ENCODE data around the gene CYP4A11. TPM values are rescaled to one million over a fixed set of nuclear protein-coding genes. Genes with fewer than 3 reads are reported as not detected.
"Not testable (repeated sequence)": the region's sequence is repeated elsewhere in the genome, so short reads cannot be mapped to it uniquely, and the experiment has no call there.

CYP4A11 gene
- total and polyA plus RNA-seq, 4 donors = 190 to 582 (median 383) TPM

- DNase-seq (ENCODE audit: low spot score) = no peak
- no peaks in the 10 kb centered on the region for H3K9me3 ChIP-seq (ENCODE audit: control insufficient read depth in 4 of 4, low read length in 3 of 4)
- TF ChIP-seq SP1 (IDR thresholded peaks at IDR 0.05) = peak; percentile 30
- peak in 1 of 2 donors; percentile 16 for TF ChIP-seq HNF4A (conservative IDR thresholded peaks at IDR 0.05)
- TF ChIP-seq YY1 (IDR thresholded peaks at IDR 0.05) = peak; percentile 30
- TF ChIP-seq MAX (IDR thresholded peaks at IDR 0.05) = no peak
- TF ChIP-seq FOXA1 (IDR thresholded peaks at IDR 0.05) = peak; percentile 40
- TF ChIP-seq RAD21 (IDR thresholded peaks at IDR 0.05) = peak in 1 of 2 donors; percentile 7
- no peak for TF ChIP-seq JUND (IDR thresholded peaks at IDR 0.05)
- no peak for TF ChIP-seq EGR1 (IDR thresholded peaks at IDR 0.05; ENCODE audit: low read depth in 2 of 2)
- TF ChIP-seq, protein P1, sequence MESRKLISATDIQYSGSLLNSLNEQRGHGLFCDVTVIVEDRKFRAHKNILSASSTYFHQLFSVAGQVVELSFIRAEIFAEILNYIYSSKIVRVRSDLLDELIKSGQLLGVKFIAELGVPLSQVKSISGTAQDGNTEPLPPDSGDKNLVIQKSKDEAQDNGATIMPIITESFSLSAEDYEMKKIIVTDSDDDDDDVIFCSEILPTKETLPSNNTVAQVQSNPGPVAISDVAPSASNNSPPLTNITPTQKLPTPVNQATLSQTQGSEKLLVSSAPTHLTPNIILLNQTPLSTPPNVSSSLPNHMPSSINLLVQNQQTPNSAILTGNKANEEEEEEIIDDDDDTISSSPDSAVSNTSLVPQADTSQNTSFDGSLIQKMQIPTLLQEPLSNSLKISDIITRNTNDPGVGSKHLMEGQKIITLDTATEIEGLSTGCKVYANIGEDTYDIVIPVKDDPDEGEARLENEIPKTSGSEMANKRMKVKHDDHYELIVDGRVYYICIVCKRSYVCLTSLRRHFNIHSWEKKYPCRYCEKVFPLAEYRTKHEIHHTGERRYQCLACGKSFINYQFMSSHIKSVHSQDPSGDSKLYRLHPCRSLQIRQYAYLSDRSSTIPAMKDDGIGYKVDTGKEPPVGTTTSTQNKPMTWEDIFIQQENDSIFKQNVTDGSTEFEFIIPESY (IDR thresholded peaks at IDR 0.05) = no peak
- TF ChIP-seq FOXA2 (IDR thresholded peaks at IDR 0.05) = peak; percentile 60
- no peak for TF ChIP-seq RXRA (IDR thresholded peaks at IDR 0.05)
- TF ChIP-seq TAF1 (conservative IDR thresholded peaks at IDR 0.05) = no peak
- WGBS = 45% methylated on average over 4 of the region's 4 CpGs
- H3K27ac ChIP-seq (ENCODE audit: low read depth in 1 of 2, low read length in 2 of 2) = no peak overlapping the region
- H3K36me3 ChIP-seq (ENCODE audit: control insufficient read depth in 4 of 4, insufficient read depth in 3 of 4, low read depth in 1 of 4, low read length in 3 of 4) = no peaks in the 10 kb centered on the region
- H3K4me3 ChIP-seq (ENCODE audit: low read depth in 1 of 3, low read length in 3 of 3) = no peak overlapping the region
- peaks cover 0 to 8% (median 5%) of the 10 kb centered on the region in 4 donors for H3K4me1 ChIP-seq (ENCODE audit: control insufficient read depth in 4 of 4, insufficient read depth in 4 of 4, low read length in 3 of 4)
- H3K9ac ChIP-seq (ENCODE audit: low read depth in 1 of 2, low read length in 2 of 2) = no peak overlapping the region
- H3K27me3 ChIP-seq (ENCODE audit: control insufficient read depth in 4 of 4, insufficient read depth in 4 of 4, low read length in 3 of 4) = no peaks in the 10 kb centered on the region
These were observed 37.8 kb downstream of the CYP4A11 start for GRCh38 chr1:46903481-46903880.

DNA sequence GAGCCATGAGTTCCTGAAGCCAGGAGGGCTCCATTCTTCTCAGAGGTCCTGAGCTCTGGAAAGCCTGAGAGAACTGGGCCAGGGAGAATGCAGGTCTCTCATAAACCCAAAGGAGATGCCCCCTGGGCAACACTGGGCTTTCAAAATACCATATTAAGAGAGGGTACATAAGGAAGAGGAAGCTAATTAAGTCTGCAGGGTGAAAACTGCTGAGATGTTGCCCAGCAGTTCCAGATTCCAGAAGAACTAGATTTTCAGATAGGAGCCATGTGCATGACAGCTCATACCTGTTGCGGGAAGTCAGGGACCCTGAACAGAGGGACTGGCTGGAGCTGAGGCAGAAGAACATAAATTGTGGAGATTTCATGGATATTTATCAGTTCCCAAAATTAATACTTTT, 40.9 kb downstream of the CYP4A11 start:
- WGBS = 100% methylated on average over 1 of the region's 1 CpG
- no peak for DNase-seq (ENCODE audit: low spot score)
- Histone ChIP-seq H3K4me1 (ENCODE audit: control insufficient read depth in 4 of 4, insufficient read depth in 4 of 4, low read length in 3 of 4) (peaks cover 0 to 5% (median 1%) of the 10 kb centered on the region in 4 donors), H3K27me3 (ENCODE audit: control insufficient read depth in 4 of 4, insufficient read depth in 4 of 4, low read length in 3 of 4) (no peaks in the 10 kb centered on the region), H3K4me3 (ENCODE audit: low read depth in 1 of 3, low read length in 3 of 3) (no peak overlapping the region), H3K9me3 (ENCODE audit: control insufficient read depth in 4 of 4, low read length in 3 of 4) (no peaks in the 10 kb centered on the region), H3K27ac (ENCODE audit: low read depth in 1 of 2, low read length in 2 of 2) (no peak overlapping the region), H3K9ac (ENCODE audit: low read depth in 1 of 2, low read length in 2 of 2) (no peak overlapping the region), H3K36me3 (ENCODE audit: control insufficient read depth in 4 of 4, insufficient read depth in 3 of 4, low read depth in 1 of 4, low read length in 3 of 4) (no peaks in the 10 kb centered on the region)
- TF ChIP-seq JUND (IDR thresholded peaks at IDR 0.05) (no peak), FOXA1 (IDR thresholded peaks at IDR 0.05) (no peak), FOXA2 (IDR thresholded peaks at IDR 0.05) (no peak)

- H3K9ac ChIP-seq (ENCODE audit: low read depth in 1 of 2, low read length in 2 of 2); H3K4me3 ChIP-seq (ENCODE audit: low read depth in 1 of 3, low read length in 3 of 3); H3K27ac ChIP-seq (ENCODE audit: low read depth in 1 of 2, low read length in 2 of 2); H3K4me1 ChIP-seq (ENCODE audit: control insufficient read depth in 4 of 4, insufficient read depth in 4 of 4, low read length in 3 of 4); H3K36me3 ChIP-seq (ENCODE audit: control insufficient read depth in 4 of 4, insufficient read depth in 3 of 4, low read depth in 1 of 4, low read length in 3 of 4); H3K9me3 ChIP-seq (ENCODE audit: control insufficient read depth in 4 of 4, low read length in 3 of 4); H3K27me3 ChIP-seq (ENCODE audit: control insufficient read depth in 4 of 4, insufficient read depth in 4 of 4, low read length in 3 of 4); DNase-seq (ENCODE audit: low spot score): not testable (repeated sequence)
- WGBS = 86% methylated on average over 3 of the region's 3 CpGs
These were observed 59.6 kb downstream of the CYP4A11 start for GRCh38 chr1:46881656-46882055.

Small RNAs within 50 kb of the gene (small RNA-seq; reads per million reads assigned to genes)
- gene CYP4A26P = not detected

Other genes starting within 250 kb of the CYP4A11 start
- 10 to 100 TPM; 24.7 to 34.6 TPM for gene EFCAB14, start 222.4 kb downstream of the CYP4A11 start, total RNA-seq
- 10 to 100 TPM; 14.8 to 22.7 TPM for gene EFCAB14, start 222.4 kb downstream of the CYP4A11 start, polyA plus RNA-seq
- under 1 TPM in 1 of 2 donors, not detected in 1; 0.59 TPM for gene CYP4B1, start 142.4 kb downstream of the CYP4A11 start, total RNA-seq
- gene CYP4B1, start 142.4 kb downstream of the CYP4A11 start, polyA plus RNA-seq = under 1 TPM; 0.18 TPM
- 1 to 10 TPM in 1 of 2 donors, under 1 TPM in 1; 0.56 to 4.9 TPM for gene CYP4X1, start 82.2 kb upstream of the CYP4A11 start, total RNA-seq
- gene CYP4X1, start 82.2 kb upstream of the CYP4A11 start, polyA plus RNA-seq = 1 to 10 TPM; 1.5 to 2.6 TPM
- under 1 TPM; 0.09 to 0.50 TPM for gene CYP4Z1, start 125.8 kb upstream of the CYP4A11 start, total RNA-seq
- gene CYP4Z1, start 125.8 kb upstream of the CYP4A11 start, polyA plus RNA-seq = under 1 TPM; 0.20 to 0.21 TPM
- gene CYP4A22, start 196.0 kb upstream of the CYP4A11 start, total RNA-seq = 10 to 100 TPM; 18.3 to 66.9 TPM
- gene CYP4A22, start 196.0 kb upstream of the CYP4A11 start, polyA plus RNA-seq = 10 to 100 TPM; 64.6 to 95.7 TPM
- gene PDZK1IP1, start 248.6 kb upstream of the CYP4A11 start, total RNA-seq = 1 to 10 TPM in 1 of 2 donors, under 1 TPM in 1; 0.75 to 1.1 TPM
- gene PDZK1IP1, start 248.6 kb upstream of the CYP4A11 start, polyA plus RNA-seq = 1 to 10 TPM in 1 of 2 donors, under 1 TPM in 1; 0.89 to 2.2 TPM